HepG2 (cell line): ENCODE measurements around the gene AXIN1. TPM values are rescaled to one million over a fixed set of nuclear protein-coding genes. Genes with fewer than 3 reads are reported as not detected.

ENCODE experiments used
- ATAC-seq: fragments of 200-7000 bp; cut with Tn5 transposase; 3 replicates; pipeline ENCODE4 v1.9.1; 2020; ENCODE audit warnings: mild to moderate bottlenecking, moderate library complexity
- BruUV-seq: library from RNA; stranded (reverse); fragments of 400-500 nt; replicated peaks from 2 replicates; lab custom pipeline; 2021; lab: Mats Ljungman, UMichigan
- CTCF ChIA-PET: fragments of 300-600 bp; formaldehyde crosslinking; extraction: SDS; loops from one replicate; lab custom pipeline; 2021; ENCODE audit warnings: low total read pairs, inconsistent platforms, low intra/inter-chr PET ratio; lab: Yijun Ruan, JAX
- POLR2A ChIA-PET: fragments of 350-600 bp; sonication (Branson Sonifier 250); formaldehyde crosslinking; loops from one replicate; lab custom pipeline; 2020; ENCODE audit warnings: antibody characterized with exemption, inconsistent platforms; lab: Yijun Ruan, JAX
- DNase-seq: peaks from one replicate; pipeline ENCODE4 v3.0.0-alpha.2; 2015; ENCODE audit warnings: low spot score
- FAIRE-seq: peaks from 3 replicates; lab custom pipeline; 2011; peaks lifted over from hg19 to GRCh38; lab: Jason Lieb, UNC
- H2AFZ ChIP-seq: one replicate; pipeline ENCODE4 v1.6.1; 2011; ENCODE audit warnings: low read length, inconsistent platforms
- H3K27ac ChIP-seq: fragments of 300-600 bp; 3 replicates; pipeline ENCODE4 v1.8.0; 2011; ENCODE audit warnings: mixed run types, mild to moderate bottlenecking, mixed read lengths, low read length, inconsistent platforms; ENCODE audit not compliant: insufficient read depth; ENCODE audit errors: extremely low read length
- H3K27me3 ChIP-seq, 2 experiments: fragments of 200-600 bp in 1 of 2; 2 replicates in 1 of 2; 3 replicates in 1 of 2; pipeline versions ENCODE4 v1.6.0 to v1.8.0; 2011; ENCODE audit warnings: low read length in 2 of 2, mild to moderate bottlenecking in 2 of 2, moderate library complexity in 2 of 2, inconsistent platforms in 1 of 2; ENCODE audit not compliant: insufficient read depth in 2 of 2, control insufficient read depth in 1 of 2
- H3K36me3 ChIP-seq, 2 experiments: fragments of 200-600 bp in 1 of 2; replicated peaks in 1 of 2; 2 replicates in 1 of 2; 3 replicates in 1 of 2; pipeline versions ENCODE4 v1.5.1 to v1.8.0; 2011; ENCODE audit warnings: low read length in 2 of 2, inconsistent platforms in 1 of 2; ENCODE audit not compliant: insufficient read depth in 2 of 2, control insufficient read depth in 1 of 2
- H3K4me1 ChIP-seq: 2 replicates; pipeline ENCODE4 v1.5.1; 2012; ENCODE audit warnings: low read length, inconsistent platforms; ENCODE audit not compliant: insufficient read depth
- H3K4me2 ChIP-seq: 2 replicates; pipeline ENCODE4 v1.6.0; 2011; ENCODE audit warnings: low read depth, low read length, inconsistent platforms
- H3K4me3 ChIP-seq, 3 experiments: fragments of 200-600 bp in 1 of 3; sonication (generic), shearing (Covaris generic) in 1 of 3; replicated peaks in 1 of 3; 2 replicates each; pipeline ENCODE4 v1.5.1; 2011 to 2016; ENCODE audit warnings: low read length in 3 of 3, inconsistent platforms in 2 of 3, low read depth in 2 of 3, mild to moderate bottlenecking in 2 of 3, control low read depth in 1 of 3, mixed read lengths in 1 of 3; ENCODE audit not compliant: insufficient read depth in 1 of 3
- H3K79me2 ChIP-seq: one replicate; pipeline ENCODE4 v1.6.1; 2011; ENCODE audit warnings: low read length, inconsistent platforms; ENCODE audit not compliant: insufficient read depth
- H3K9ac ChIP-seq: 2 replicates; pipeline ENCODE4 v1.6.0; 2011; ENCODE audit warnings: mild to moderate bottlenecking, low read depth, low read length, inconsistent platforms; ENCODE audit not compliant: insufficient read depth
- H3K9me3 ChIP-seq: 2 replicates; pipeline ENCODE4 v1.5.1; 2012; ENCODE audit warnings: mild to moderate bottlenecking, low read length
- H4K20me1 ChIP-seq: 2 replicates; pipeline ENCODE4 v1.6.0; 2011; ENCODE audit warnings: inconsistent platforms, mild to moderate bottlenecking, low read length, moderate library complexity; ENCODE audit not compliant: insufficient read depth
- GTF2F1 ChIP-seq: fragments of 150-350 bp; IDR thresholded peaks from 2 replicates; pipeline ENCODE4 v1.6.1; 2014; ENCODE audit warnings: low read length
- JUND ChIP-seq: sonication (generic); formaldehyde crosslinking; IDR thresholded peaks from 2 replicates; pipeline ENCODE4 v1.8.0; 2022; ENCODE audit warnings: mild to moderate bottlenecking, missing genetic modification reagents
- RAD51 ChIP-seq: fragments of 450-650 bp; IDR thresholded peaks from 2 replicates; pipeline ENCODE4 v1.6.1; 2016; ENCODE audit warnings: borderline replicate concordance
- SNAI1 ChIP-seq: sonication (generic); formaldehyde crosslinking; IDR thresholded peaks from 2 replicates; pipeline ENCODE4 v1.5.0; 2020; ENCODE audit warnings: mild to moderate bottlenecking, missing genetic modification reagents, borderline replicate concordance
- TP53 ChIP-seq: sonication (generic); formaldehyde crosslinking; conservative IDR thresholded peaks from 2 replicates; pipeline ENCODE4 v1.4.0; 2020; ENCODE audit warnings: missing genetic modification reagents
- ZEB1 ChIP-seq: IDR thresholded peaks from 2 replicates; pipeline ENCODE4 v1.6.1; 2012; ENCODE audit warnings: mild to moderate bottlenecking, low read depth, inconsistent platforms; ENCODE audit not compliant: insufficient replicate concordance
- ZFAT ChIP-seq: sonication (generic); formaldehyde crosslinking; conservative IDR thresholded peaks from 2 replicates; pipeline ENCODE4 v1.8.1; 2023; ENCODE audit warnings: missing genetic modification reagents, inconsistent platforms
- ZNF136 ChIP-seq: sonication (generic); formaldehyde crosslinking; IDR thresholded peaks from 2 replicates; pipeline ENCODE4 v1.8.1; 2022; ENCODE audit warnings: low read depth, mild to moderate bottlenecking, moderate library complexity, missing genetic modification reagents
- ZNF143 ChIP-seq: sonication (generic); formaldehyde crosslinking; IDR thresholded peaks from 2 replicates; pipeline ENCODE4 v1.4.0; 2020; ENCODE audit warnings: missing genetic modification reagents
- ZNF275 ChIP-seq: sonication (generic); formaldehyde crosslinking; IDR thresholded peaks from 2 replicates; pipeline ENCODE4 v1.8.0; 2022; ENCODE audit warnings: missing genetic modification reagents, mild to moderate bottlenecking, inconsistent platforms, borderline replicate concordance
- ZNF792 ChIP-seq: IDR thresholded peaks from 2 replicates; pipeline ENCODE4 v1.6.1; 2016
- WGBS: methylation state at CpG from one replicate; pipeline ENCODE4 v1.1.6; 2017; ENCODE audit warnings: low lambda C conversion rate; 5-methylcytosine and 5-hydroxymethylcytosine counted together
- in situ Hi-C: cut with HindIII; loops from 2 replicates; pipeline ENCODE4 v1.10.0; 2017; ENCODE audit warnings: low pct_unique_long_range_greater_than_20kb; ENCODE audit not compliant: extremely low pct_ligation_motif_present
- intact Hi-C: fragments of 100-400 bp; cut with micrococcal nuclease; formaldehyde crosslinking; loops from one replicate; pipeline ENCODE4 v1.10.0; 2022; ENCODE audit not compliant: unreplicated experiment
- polyA plus RNA-seq, 8 experiments: library from polyadenylated mRNA; depleted of rRNA in 3 of 8; stranded (reverse) in 7 of 8; unstranded in 1 of 8; fragments of >200 nt; fragmentation: Illumina TruSeq in 4 of 8; extraction: Trizol in 4 of 8; gene quantifications; 2 replicates each; pipeline versions ENCODE4 v1.2.1 to v1.2.3, GENCODE V29; 2011 to 2016; ENCODE audit warnings: low read depth in 4 of 8, missing spikeins in 1 of 8, mixed read lengths in 1 of 8; ENCODE audit not compliant: insufficient read depth in 1 of 8
- total RNA-seq, 5 experiments: library from RNA; depleted of rRNA; stranded (reverse); fragments of >200 nt; fragmentation: Illumina TruSeq; extraction: Trizol; gene quantifications; 2 replicates each; pipeline ENCODE4 v1.2.3, GENCODE V29; 2016; ENCODE audit warnings: low read depth in 1 of 5
- TF ChIP-seq, protein P1 (sequence below): sonication (generic); formaldehyde crosslinking; IDR thresholded peaks from 2 replicates; pipeline ENCODE4 v1.4.0; 2020; ENCODE audit warnings: low read depth, mild to moderate bottlenecking, missing genetic modification reagents

Gene AXIN1
- total and polyA plus RNA-seq, 2 of the 13 experiments (the other 11 are each of a cell fraction or from before 2014, with no cell fraction given): 24.0 to 26.0 TPM

GRCh38 chr16:371515-372301 is 19.2 kb upstream of the AXIN1 start:
- Histone ChIP-seq H4K20me1 (no peaks in the 10 kb centered on the region), H3K4me2 (no peak overlapping the region), H3K9me3 (no peaks in the 10 kb centered on the region), H3K4me3 (no peak overlapping the region), H2AFZ (no peak overlapping the region), H3K9ac (no peak overlapping the region), H3K36me3 (peaks cover 18 to 39% of the 10 kb centered on the region in 2 experiments; a peak in 4 of 5 replicates), H3K4me1 (peaks cover 18% of the 10 kb centered on the region), H3K27ac (no peak overlapping the region), H3K27me3 (no peaks in the 10 kb centered on the region), H3K79me2 (peaks cover 6% of the 10 kb centered on the region)
- ChIA-PET CTCF (no interaction called here), POLR2A (interaction anchor here (1.6 to 2.8 kb wide), 2 partner anchors 9 to 10 kb away, joined by 5 to 27 read pairs; partner anchors contain the start of gene PGAP6)
- ATAC-seq (no peak), FAIRE-seq (no peak), DNase-seq (no peak)
- TF ChIP-seq JUND (CRISPR knock-in tag): no peak
- no peak for TF ChIP-seq TP53
- TF ChIP-seq GTF2F1: no peak
- TF ChIP-seq ZNF275 (CRISPR knock-in tag): no peak
- no peak for TF ChIP-seq ZNF792 (CRISPR knock-in tag)
- no peak for TF ChIP-seq ZEB1
- TF ChIP-seq ZNF136: no peak
- no peak for TF ChIP-seq ZNF143 (CRISPR knock-in tag)
- TF ChIP-seq RAD51: no peak
- no peak for TF ChIP-seq ZFAT (CRISPR knock-in tag)
- TF ChIP-seq, protein P1, sequence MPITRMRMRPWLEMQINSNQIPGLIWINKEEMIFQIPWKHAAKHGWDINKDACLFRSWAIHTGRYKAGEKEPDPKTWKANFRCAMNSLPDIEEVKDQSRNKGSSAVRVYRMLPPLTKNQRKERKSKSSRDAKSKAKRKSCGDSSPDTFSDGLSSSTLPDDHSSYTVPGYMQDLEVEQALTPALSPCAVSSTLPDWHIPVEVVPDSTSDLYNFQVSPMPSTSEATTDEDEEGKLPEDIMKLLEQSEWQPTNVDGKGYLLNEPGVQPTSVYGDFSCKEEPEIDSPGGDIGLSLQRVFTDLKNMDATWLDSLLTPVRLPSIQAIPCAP (CRISPR knock-in tag): no peak
- TF ChIP-seq SNAI1 (CRISPR knock-in tag): no peak
- in situ Hi-C loops: no loop called here
- intact Hi-C loops: no loop called here
- TSS peak; percentile 30 for BruUV-seq
- 96% methylated on average over 20 of the region's 31 CpGs for WGBS
